NB4 (cell line): ENCODE measurements around the gene OR51B5.

Experiments used
- CTCF ChIP-seq: IDR thresholded peaks from one replicate; pipeline ENCODE4 v1.5.1; 2012; ENCODE audit warnings: low read depth, low read length
- MYC ChIP-seq: IDR thresholded peaks from 2 replicates; pipeline ENCODE4 v1.6.1; 2011; ENCODE audit warnings: low read depth, low read length
- POLR2A ChIP-seq: IDR thresholded peaks from 2 replicates; pipeline ENCODE4 v1.6.1; 2011; ENCODE audit warnings: mild to moderate bottlenecking; ENCODE audit not compliant: insufficient read length; ENCODE audit errors: extremely low read depth
- TF ChIP-seq, protein P1 (sequence below): IDR thresholded peaks from 2 replicates; pipeline ENCODE4 v1.6.1; 2011; ENCODE audit warnings: low read depth, low read length

- TF ChIP-seq CTCF = no peak
- no peak for TF ChIP-seq POLR2A
- TF ChIP-seq MYC = no peak
- TF ChIP-seq, protein P1, sequence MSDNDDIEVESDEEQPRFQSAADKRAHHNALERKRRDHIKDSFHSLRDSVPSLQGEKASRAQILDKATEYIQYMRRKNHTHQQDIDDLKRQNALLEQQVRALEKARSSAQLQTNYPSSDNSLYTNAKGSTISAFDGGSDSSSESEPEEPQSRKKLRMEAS = no peak
These were observed 44.9 kb downstream of the OR51B5 start for GRCh38 chr11:5298451-5298850.
